Dendritic cell treated with granulocyte-macrophage colony-stimulating factor and Interleukin-4, amounts not matched to agents 40 ng/mL and 50 ng/mL, for 4 days (primary cell): ENCODE data around the gene MSANTD2.

Experiments used
- H3K27ac Mint-ChIP-seq: one replicate; pipeline ENCODE4 v1.8.0; 2022; ENCODE audit warnings: mild to moderate bottlenecking, mixed read lengths
- H3K27me3 Mint-ChIP-seq: one replicate; pipeline ENCODE4 v1.8.0; 2022; ENCODE audit warnings: mild to moderate bottlenecking, mixed read lengths
- H3K36me3 Mint-ChIP-seq: one replicate; pipeline ENCODE4 v1.8.0; 2022; ENCODE audit warnings: low read depth, mixed read lengths
- H3K4me1 Mint-ChIP-seq: one replicate; pipeline ENCODE4 v1.8.0; 2022; ENCODE audit warnings: low read depth, mixed read lengths
- H3K4me3 Mint-ChIP-seq: one replicate; pipeline ENCODE4 v1.8.0; 2022; ENCODE audit warnings: mild to moderate bottlenecking, moderate library complexity, mixed read lengths
- H3K9me3 Mint-ChIP-seq: one replicate; pipeline ENCODE4 v1.8.0; 2022; ENCODE audit warnings: mixed read lengths
- intact Hi-C: fragments of 100-400 bp; cut with micrococcal nuclease; formaldehyde crosslinking; loops from one replicate; pipeline ENCODE4 v1.15.0; 2022

Gene MSANTD2

GRCh38 chr11:124717421-124717785 is 82.8 kb downstream of the MSANTD2 start:
- Mint-ChIP-seq H3K27me3 (peaks cover 50% of the 10 kb centered on the region), H3K27ac (no peak overlapping the region), H3K9me3 (no peaks in the 10 kb centered on the region), H3K4me1 (peaks cover 27% of the 10 kb centered on the region), H3K36me3 (no peaks in the 10 kb centered on the region), H3K4me3 (no peak overlapping the region)
- intact Hi-C loops: no loop called here

- Mint-ChIP-seq H3K27ac (no peak overlapping the region), H3K4me1 (peaks cover 21% of the 10 kb centered on the region), H3K36me3 (no peaks in the 10 kb centered on the region), H3K27me3 (peaks cover 42% of the 10 kb centered on the region), H3K4me3 (no peak overlapping the region), H3K9me3 (no peaks in the 10 kb centered on the region)
- intact Hi-C loops: no loop called here
Observed at GRCh38 chr11:124716591-124716990, 83.6 kb downstream of the MSANTD2 start.
